ENCODE results near the gene PLIN4.

DNA sequence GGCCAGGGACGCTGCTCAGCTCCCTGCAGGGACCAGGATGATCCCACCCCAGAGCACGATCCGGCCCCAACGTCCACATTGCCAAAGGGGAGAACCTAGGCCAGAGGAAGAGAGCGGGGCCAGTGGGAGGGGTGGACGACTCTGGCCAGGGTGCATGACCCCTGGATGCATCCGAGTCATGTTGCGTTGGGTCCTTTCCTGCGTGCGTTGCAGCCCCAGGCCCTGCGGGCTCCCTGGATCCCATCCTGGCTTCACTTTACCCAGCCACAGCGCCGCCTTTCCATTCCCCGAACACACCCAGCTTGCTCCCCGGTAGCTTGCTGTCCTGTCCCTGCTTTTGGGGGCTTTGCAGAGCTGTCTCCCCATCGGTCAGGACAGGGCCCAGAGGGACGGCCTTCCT, 10.5 kb downstream of the PLIN4 start:
- TF ChIP-seq, protein P1, sequence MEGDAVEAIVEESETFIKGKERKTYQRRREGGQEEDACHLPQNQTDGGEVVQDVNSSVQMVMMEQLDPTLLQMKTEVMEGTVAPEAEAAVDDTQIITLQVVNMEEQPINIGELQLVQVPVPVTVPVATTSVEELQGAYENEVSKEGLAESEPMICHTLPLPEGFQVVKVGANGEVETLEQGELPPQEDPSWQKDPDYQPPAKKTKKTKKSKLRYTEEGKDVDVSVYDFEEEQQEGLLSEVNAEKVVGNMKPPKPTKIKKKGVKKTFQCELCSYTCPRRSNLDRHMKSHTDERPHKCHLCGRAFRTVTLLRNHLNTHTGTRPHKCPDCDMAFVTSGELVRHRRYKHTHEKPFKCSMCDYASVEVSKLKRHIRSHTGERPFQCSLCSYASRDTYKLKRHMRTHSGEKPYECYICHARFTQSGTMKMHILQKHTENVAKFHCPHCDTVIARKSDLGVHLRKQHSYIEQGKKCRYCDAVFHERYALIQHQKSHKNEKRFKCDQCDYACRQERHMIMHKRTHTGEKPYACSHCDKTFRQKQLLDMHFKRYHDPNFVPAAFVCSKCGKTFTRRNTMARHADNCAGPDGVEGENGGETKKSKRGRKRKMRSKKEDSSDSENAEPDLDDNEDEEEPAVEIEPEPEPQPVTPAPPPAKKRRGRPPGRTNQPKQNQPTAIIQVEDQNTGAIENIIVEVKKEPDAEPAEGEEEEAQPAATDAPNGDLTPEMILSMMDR (IDR thresholded peaks at IDR 0.05; ENCODE audit: low read depth, low read length, poor library complexity, severe bottlenecking), result no peak
- TF ChIP-seq EZH2phosphoT487 (IDR thresholded peaks at IDR 0.05; ENCODE audit: borderline replicate concordance, low read length), result no peak
